ENCODE measurements around the gene ZNF460. TPM values are rescaled to one million over a fixed set of nuclear protein-coding genes. Genes with fewer than 3 reads are reported as not detected.

ZNF460 gene
- total and polyA plus RNA-seq, 2 of the 4 experiments (the other 2 are of a cell fraction), result 3.6 to 55.2 TPM

DNA sequence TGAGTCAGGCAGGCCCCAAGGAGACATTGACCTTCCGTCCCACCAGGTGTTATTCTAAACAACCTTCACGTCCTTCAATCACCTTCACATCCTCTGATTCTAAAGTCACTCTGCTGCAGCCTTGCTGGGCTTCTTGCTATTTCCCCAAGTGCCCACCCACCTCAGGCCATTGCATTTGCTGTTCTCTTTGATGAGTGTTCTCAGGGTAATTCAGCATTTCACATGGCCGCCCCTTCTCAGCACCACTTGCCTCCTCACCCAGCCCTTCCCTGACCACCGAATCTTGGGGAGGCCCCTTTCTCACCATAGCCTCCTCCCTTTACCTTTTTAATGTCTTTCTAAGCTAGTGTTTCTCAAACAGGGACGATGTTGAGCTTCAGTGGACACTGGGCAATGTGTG, 35.2 kb upstream of the ZNF460 start:
- in situ Hi-C loops (cut with MboI; ENCODE audit: low sequenced_read_pairs), result no loop called here
- Histone ChIP-seq H3K27ac (ENCODE audit: insufficient read depth, low read length) (no peak overlapping the region), H4K8ac (ENCODE audit: low read depth in 2 of 2, low read length in 2 of 2) (no peak overlapping the region), H2BK15ac (ENCODE audit: low read depth, low read length) (no peak overlapping the region), H2BK20ac (ENCODE audit: low read depth, low read length) (no peak overlapping the region), H2AK5ac (ENCODE audit: low read depth, low read length) (no peak overlapping the region), H2BK5ac (ENCODE audit: low read depth, low read length, poor library complexity, severe bottlenecking) (no peak overlapping the region), H3K14ac (replicated peaks; ENCODE audit: low read depth, low read length) (no peak overlapping the region), H2BK120ac (ENCODE audit: low read depth, low read length) (no peak overlapping the region), H3K9me1 (ENCODE audit: insufficient read depth, low read length) (peaks cover 15% of the 10 kb centered on the region), H3K9ac (ENCODE audit: low read depth, low read length) (no peak overlapping the region), H3K27me3 (ENCODE audit: control insufficient read depth, insufficient read depth, low read length) (no peaks in the 10 kb centered on the region), H3K18ac (ENCODE audit: low read depth, low read length) (no peak overlapping the region), H3K36me3 (ENCODE audit: control insufficient read depth, insufficient read depth, low read length) (peaks cover 45% of the 10 kb centered on the region), H3K4me2 (ENCODE audit: low read depth, low read length) (no peak overlapping the region), H2AFZ (replicated peaks; ENCODE audit: low read length, poor library complexity) (no peak overlapping the region), H3K79me1 (ENCODE audit: low read depth in 1 of 2, low read length in 2 of 2) (peaks cover 48 to 75% of the 10 kb centered on the region in 2 experiments), H2AK9ac (replicated peaks; ENCODE audit: low read depth, low read length, poor library complexity) (no peak overlapping the region), H3K4ac (ENCODE audit: low read depth, low read length) (no peak overlapping the region), H4K5ac (ENCODE audit: low read depth, low read length) (no peak overlapping the region), H3K4me1 (ENCODE audit: control insufficient read depth, insufficient read depth, low read length) (peaks cover 9% of the 10 kb centered on the region), H3K56ac (ENCODE audit: extremely low read depth, insufficient read depth, low read length) (no peak overlapping the region), H4K91ac (ENCODE audit: insufficient read depth, low read depth, low read length) (no peak overlapping the region), H3K4me3 (ENCODE audit: insufficient read depth, low read depth, low read length) (no peak overlapping the region), H3K9me3 (ENCODE audit: control insufficient read depth, insufficient read depth, low read length) (no peaks in the 10 kb centered on the region), H3K23ac (ENCODE audit: low read depth, low read length) (no peak overlapping the region), H4K20me1 (ENCODE audit: insufficient read depth, low read length) (peaks cover 17% of the 10 kb centered on the region; the same call in 1 of the 2 replicates)
- DNase-seq, result no peak
- no CpG with 5 or more reads among the region's 5 CpGs for WGBS, 2 experiments (ENCODE audit: extremely low coverage in 2 of 2, insufficient read length in 1 of 2)
- TF ChIP-seq SMC3 (IDR thresholded peaks at IDR 0.05; ENCODE audit: low read depth, low read length) (no peak), CEBPB (IDR thresholded peaks at IDR 0.05; ENCODE audit: low read depth, low read length) (no peak), RCOR1 (IDR thresholded peaks at IDR 0.05; ENCODE audit: insufficient replicate concordance, low read length) (no peak), BHLHE40 (IDR thresholded peaks at IDR 0.05; ENCODE audit: low read depth, low read length) (no peak), FOS (IDR thresholded peaks at IDR 0.05; ENCODE audit: low read depth, low read length) (no peak)
- TF ChIP-seq, protein P1, sequence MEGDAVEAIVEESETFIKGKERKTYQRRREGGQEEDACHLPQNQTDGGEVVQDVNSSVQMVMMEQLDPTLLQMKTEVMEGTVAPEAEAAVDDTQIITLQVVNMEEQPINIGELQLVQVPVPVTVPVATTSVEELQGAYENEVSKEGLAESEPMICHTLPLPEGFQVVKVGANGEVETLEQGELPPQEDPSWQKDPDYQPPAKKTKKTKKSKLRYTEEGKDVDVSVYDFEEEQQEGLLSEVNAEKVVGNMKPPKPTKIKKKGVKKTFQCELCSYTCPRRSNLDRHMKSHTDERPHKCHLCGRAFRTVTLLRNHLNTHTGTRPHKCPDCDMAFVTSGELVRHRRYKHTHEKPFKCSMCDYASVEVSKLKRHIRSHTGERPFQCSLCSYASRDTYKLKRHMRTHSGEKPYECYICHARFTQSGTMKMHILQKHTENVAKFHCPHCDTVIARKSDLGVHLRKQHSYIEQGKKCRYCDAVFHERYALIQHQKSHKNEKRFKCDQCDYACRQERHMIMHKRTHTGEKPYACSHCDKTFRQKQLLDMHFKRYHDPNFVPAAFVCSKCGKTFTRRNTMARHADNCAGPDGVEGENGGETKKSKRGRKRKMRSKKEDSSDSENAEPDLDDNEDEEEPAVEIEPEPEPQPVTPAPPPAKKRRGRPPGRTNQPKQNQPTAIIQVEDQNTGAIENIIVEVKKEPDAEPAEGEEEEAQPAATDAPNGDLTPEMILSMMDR (conservative IDR thresholded peaks at IDR 0.05; ENCODE audit: low read depth, low read length), result no peak
- TF ChIP-seq, protein P2, sequence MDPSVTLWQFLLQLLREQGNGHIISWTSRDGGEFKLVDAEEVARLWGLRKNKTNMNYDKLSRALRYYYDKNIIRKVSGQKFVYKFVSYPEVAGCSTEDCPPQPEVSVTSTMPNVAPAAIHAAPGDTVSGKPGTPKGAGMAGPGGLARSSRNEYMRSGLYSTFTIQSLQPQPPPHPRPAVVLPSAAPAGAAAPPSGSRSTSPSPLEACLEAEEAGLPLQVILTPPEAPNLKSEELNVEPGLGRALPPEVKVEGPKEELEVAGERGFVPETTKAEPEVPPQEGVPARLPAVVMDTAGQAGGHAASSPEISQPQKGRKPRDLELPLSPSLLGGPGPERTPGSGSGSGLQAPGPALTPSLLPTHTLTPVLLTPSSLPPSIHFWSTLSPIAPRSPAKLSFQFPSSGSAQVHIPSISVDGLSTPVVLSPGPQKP (IDR thresholded peaks at IDR 0.05; ENCODE audit: borderline replicate concordance, low read depth, low read length), result no peak
- TF ChIP-seq, protein P3, sequence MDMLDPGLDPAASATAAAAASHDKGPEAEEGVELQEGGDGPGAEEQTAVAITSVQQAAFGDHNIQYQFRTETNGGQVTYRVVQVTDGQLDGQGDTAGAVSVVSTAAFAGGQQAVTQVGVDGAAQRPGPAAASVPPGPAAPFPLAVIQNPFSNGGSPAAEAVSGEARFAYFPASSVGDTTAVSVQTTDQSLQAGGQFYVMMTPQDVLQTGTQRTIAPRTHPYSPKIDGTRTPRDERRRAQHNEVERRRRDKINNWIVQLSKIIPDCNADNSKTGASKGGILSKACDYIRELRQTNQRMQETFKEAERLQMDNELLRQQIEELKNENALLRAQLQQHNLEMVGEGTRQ (IDR thresholded peaks at IDR 0.05; ENCODE audit: low read depth, low read length), result no peak
- CTCF ChIA-PET, result no interaction called here
- dilution Hi-C loops (cut with HindIII; ENCODE audit: low sequenced_read_pairs, unreplicated experiment), result no loop called here
- ATAC-seq (ENCODE audit: low read depth), result no peak
- intact Hi-C loops (cut with micrococcal nuclease), result no loop called here
- BruUV-seq (replicated peaks), result no TSS peak
- POLR2A ChIA-PET (ENCODE audit: unreplicated experiment), result no interaction called here

Measured in IMR-90 (cell line).